ENCODE data around the gene HOXA7.

Gene HOXA7

GRCh38 chr7:27128776-27129728, 27.4 kb downstream of the HOXA7 start:
- peaks cover 3% of the 10 kb centered on the region for H3K4me1 Mint-ChIP-seq (ENCODE audit: low read depth)
- H3K27ac Mint-ChIP-seq = no peak overlapping the region
- H3K36me3 Mint-ChIP-seq (ENCODE audit: low read depth) = peaks cover 2% of the 10 kb centered on the region
- peaks cover 54% of the 10 kb centered on the region for H3K27me3 Mint-ChIP-seq (ENCODE audit: low read depth)
- peak overlapping the region; percentile 17 for H3K4me3 Mint-ChIP-seq
- no peaks in the 10 kb centered on the region for H3K9me3 Mint-ChIP-seq
- no peak for DNase-seq (ENCODE audit: low spot score)

- Mint-ChIP-seq H3K4me1 (ENCODE audit: low read depth) (no peaks in the 10 kb centered on the region), H3K4me3 (no peak overlapping the region), H3K36me3 (ENCODE audit: low read depth) (peaks cover 2% of the 10 kb centered on the region), H3K9me3 (no peaks in the 10 kb centered on the region), H3K27ac (no peak overlapping the region), H3K27me3 (ENCODE audit: low read depth) (peaks cover 44% of the 10 kb centered on the region)
- no peak for DNase-seq (ENCODE audit: low spot score)
Measured at GRCh38 chr7:27128034-27128433, 28.4 kb downstream of the HOXA7 start.

DNA sequence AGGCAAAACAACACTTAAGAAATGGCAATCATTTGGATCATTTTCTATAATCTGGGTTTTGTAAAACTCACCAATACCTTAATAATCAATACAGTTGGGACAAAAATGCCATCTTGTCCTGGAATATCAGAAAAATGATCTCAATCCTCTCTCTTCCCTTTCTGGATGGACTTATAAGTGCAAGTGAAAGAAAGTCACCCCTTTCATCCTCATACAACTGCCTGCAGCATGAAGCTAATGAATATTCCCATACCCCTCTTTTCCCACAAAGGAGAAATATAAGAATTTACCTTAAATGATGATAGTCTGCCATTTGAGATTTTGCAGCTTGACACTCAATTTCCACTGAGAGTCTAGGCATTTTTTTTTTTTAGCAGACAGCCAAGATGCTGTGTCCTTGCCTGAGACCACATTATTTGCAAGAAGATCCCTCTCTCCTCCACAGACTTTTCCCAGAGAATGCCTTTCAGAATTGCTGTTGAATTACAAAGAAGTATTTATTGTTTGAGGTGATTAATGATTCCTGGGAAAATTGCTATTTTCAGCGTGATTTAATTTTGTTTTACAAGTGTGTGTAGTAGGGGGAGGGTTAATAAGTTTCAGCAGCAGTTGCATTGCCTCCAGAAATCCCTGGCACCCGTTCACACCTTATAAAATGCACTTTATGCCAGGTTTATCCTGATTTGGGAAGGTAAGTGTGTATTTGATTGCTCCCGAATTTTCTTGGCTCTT, 29.7 kb downstream of the HOXA7 start:
- H3K4me3 Mint-ChIP-seq = no peak overlapping the region
- no peak overlapping the region for H3K27ac Mint-ChIP-seq
- peaks cover 37% of the 10 kb centered on the region for H3K27me3 Mint-ChIP-seq (ENCODE audit: low read depth)
- peaks cover 2% of the 10 kb centered on the region for H3K36me3 Mint-ChIP-seq (ENCODE audit: low read depth)
- no peaks in the 10 kb centered on the region for H3K9me3 Mint-ChIP-seq
- no peak for DNase-seq (ENCODE audit: low spot score)
- H3K4me1 Mint-ChIP-seq (ENCODE audit: low read depth) = no peaks in the 10 kb centered on the region

DNA sequence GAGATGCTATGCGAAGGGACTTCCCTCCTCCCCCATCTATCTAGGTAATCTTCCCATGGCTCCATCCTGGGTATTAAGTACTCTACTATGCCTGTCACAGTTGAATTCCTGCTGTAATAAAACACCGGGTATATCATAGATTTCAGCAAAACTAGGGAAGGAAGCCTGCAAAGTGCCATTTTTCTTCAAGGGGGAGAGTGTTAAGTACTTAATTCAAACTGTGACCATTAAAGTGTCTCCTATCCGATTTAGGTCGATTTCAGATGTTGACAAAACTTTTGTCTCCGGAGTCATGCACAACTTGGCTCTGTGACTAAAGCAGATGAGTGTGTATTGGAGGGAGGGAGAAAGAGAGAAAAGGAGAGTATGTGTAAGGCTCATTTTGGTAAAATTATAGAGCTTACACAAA, 30.5 kb downstream of the HOXA7 start:
- H3K9me3 Mint-ChIP-seq = no peaks in the 10 kb centered on the region
- no peaks in the 10 kb centered on the region for H3K36me3 Mint-ChIP-seq (ENCODE audit: low read depth)
- H3K27me3 Mint-ChIP-seq (ENCODE audit: low read depth) = peaks cover 33% of the 10 kb centered on the region
- H3K4me3 Mint-ChIP-seq = no peak overlapping the region
- no peak overlapping the region for H3K27ac Mint-ChIP-seq
- H3K4me1 Mint-ChIP-seq (ENCODE audit: low read depth) = no peaks in the 10 kb centered on the region
- DNase-seq (ENCODE audit: low spot score) = no peak

- Mint-ChIP-seq H3K9me3 (no peaks in the 10 kb centered on the region), H3K36me3 (ENCODE audit: low read depth) (no peaks in the 10 kb centered on the region), H3K27me3 (ENCODE audit: low read depth) (peaks cover 33% of the 10 kb centered on the region), H3K27ac (no peak overlapping the region), H3K4me3 (no peak overlapping the region), H3K4me1 (ENCODE audit: low read depth) (no peaks in the 10 kb centered on the region)
- DNase-seq (ENCODE audit: low spot score) = no peak
Measured at GRCh38 chr7:27124902-27125689, 31.4 kb downstream of the HOXA7 start.

GRCh38 chr7:27124096-27124901, 32.2 kb downstream of the HOXA7 start:
- Mint-ChIP-seq H3K4me1 (ENCODE audit: low read depth) (no peaks in the 10 kb centered on the region), H3K4me3 (no peak overlapping the region), H3K36me3 (ENCODE audit: low read depth) (no peaks in the 10 kb centered on the region), H3K27me3 (ENCODE audit: low read depth) (peaks cover 29% of the 10 kb centered on the region), H3K27ac (no peak overlapping the region), H3K9me3 (no peaks in the 10 kb centered on the region)
- DNase-seq (ENCODE audit: low spot score) = no peak

GRCh38 chr7:27123477-27124053, 32.9 kb downstream of the HOXA7 start:
- DNase-seq (ENCODE audit: low spot score) = no peak
- peaks cover 25% of the 10 kb centered on the region for H3K27me3 Mint-ChIP-seq (ENCODE audit: low read depth)
- H3K4me1 Mint-ChIP-seq (ENCODE audit: low read depth) = no peaks in the 10 kb centered on the region
- no peaks in the 10 kb centered on the region for H3K36me3 Mint-ChIP-seq (ENCODE audit: low read depth)
- no peak overlapping the region for H3K4me3 Mint-ChIP-seq
- no peak overlapping the region for H3K27ac Mint-ChIP-seq
- H3K9me3 Mint-ChIP-seq = no peaks in the 10 kb centered on the region

- H3K4me3 Mint-ChIP-seq = no peak overlapping the region
- H3K4me1 Mint-ChIP-seq (ENCODE audit: low read depth) = no peaks in the 10 kb centered on the region
- H3K27ac Mint-ChIP-seq = no peak overlapping the region
- DNase-seq (ENCODE audit: low spot score) = no peak
- no peaks in the 10 kb centered on the region for H3K9me3 Mint-ChIP-seq
- H3K36me3 Mint-ChIP-seq (ENCODE audit: low read depth) = no peaks in the 10 kb centered on the region
- H3K27me3 Mint-ChIP-seq (ENCODE audit: low read depth) = peaks cover 25% of the 10 kb centered on the region
Measured at GRCh38 chr7:27123007-27123476, 33.4 kb downstream of the HOXA7 start.

- no peak overlapping the region for H3K27ac Mint-ChIP-seq
- H3K9me3 Mint-ChIP-seq = no peaks in the 10 kb centered on the region
- DNase-seq (ENCODE audit: low spot score) = no peak
- no peaks in the 10 kb centered on the region for H3K4me1 Mint-ChIP-seq (ENCODE audit: low read depth)
- no peaks in the 10 kb centered on the region for H3K36me3 Mint-ChIP-seq (ENCODE audit: low read depth)
- peaks cover 20% of the 10 kb centered on the region for H3K27me3 Mint-ChIP-seq (ENCODE audit: low read depth)
- H3K4me3 Mint-ChIP-seq = no peak overlapping the region
Measured at GRCh38 chr7:27122077-27122910, 34.2 kb downstream of the HOXA7 start.

DNA sequence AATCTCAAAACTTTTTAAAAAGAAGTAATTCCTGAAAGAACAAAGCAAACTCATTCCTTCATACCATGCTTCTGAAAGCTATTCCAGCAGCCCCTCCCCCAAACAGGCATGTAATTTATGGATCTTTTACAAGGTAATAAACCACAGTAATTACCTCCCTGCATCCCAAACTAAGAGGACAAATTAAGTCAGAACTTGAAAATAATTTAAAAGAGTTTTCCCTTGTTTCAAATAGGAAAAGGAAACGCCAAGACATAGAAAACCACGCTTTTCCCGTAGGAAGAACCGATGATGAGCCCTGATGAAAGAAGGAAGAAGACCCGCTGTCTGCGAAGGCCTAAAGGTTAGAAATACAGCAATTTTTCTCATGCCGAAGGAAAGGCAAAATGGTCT, 34.8 kb downstream of the HOXA7 start:
- Mint-ChIP-seq H3K9me3 (no peaks in the 10 kb centered on the region), H3K4me1 (ENCODE audit: low read depth) (no peaks in the 10 kb centered on the region), H3K36me3 (ENCODE audit: low read depth) (no peaks in the 10 kb centered on the region), H3K27ac (no peak overlapping the region), H3K4me3 (no peak overlapping the region), H3K27me3 (ENCODE audit: low read depth) (peaks cover 13% of the 10 kb centered on the region)
- no peak for DNase-seq (ENCODE audit: low spot score)

- H3K9me3 Mint-ChIP-seq = no peaks in the 10 kb centered on the region
- no peak overlapping the region for H3K4me3 Mint-ChIP-seq
- no peak for DNase-seq (ENCODE audit: low spot score)
- no peaks in the 10 kb centered on the region for H3K36me3 Mint-ChIP-seq (ENCODE audit: low read depth)
- H3K4me1 Mint-ChIP-seq (ENCODE audit: low read depth) = no peaks in the 10 kb centered on the region
- H3K27ac Mint-ChIP-seq = no peak overlapping the region
- H3K27me3 Mint-ChIP-seq (ENCODE audit: low read depth) = no peaks in the 10 kb centered on the region
Measured at GRCh38 chr7:27119412-27119911, 37.0 kb downstream of the HOXA7 start.

DNA sequence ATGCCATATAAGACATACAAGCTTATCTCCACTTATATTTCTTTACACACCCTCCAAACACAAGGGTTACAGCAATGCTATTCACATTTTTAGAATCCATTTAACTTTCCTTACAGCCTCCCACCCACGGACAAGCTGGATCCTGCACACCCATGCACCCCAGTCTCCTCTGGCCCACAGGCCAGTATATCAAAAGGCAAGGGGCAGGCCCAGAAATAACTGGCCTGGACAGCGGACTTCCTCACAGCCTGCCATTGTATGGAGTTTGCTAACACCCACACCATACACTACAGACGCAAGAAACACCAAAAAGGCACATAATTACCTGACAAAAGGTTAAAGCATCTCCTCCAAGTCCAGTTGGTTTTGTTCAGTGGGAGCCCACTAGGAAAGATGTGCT, 37.9 kb downstream of the HOXA7 start:
- Mint-ChIP-seq H3K4me3 (no peak overlapping the region), H3K9me3 (no peaks in the 10 kb centered on the region), H3K4me1 (ENCODE audit: low read depth) (no peaks in the 10 kb centered on the region), H3K36me3 (ENCODE audit: low read depth) (no peaks in the 10 kb centered on the region), H3K27ac (no peak overlapping the region), H3K27me3 (ENCODE audit: low read depth) (no peaks in the 10 kb centered on the region)
- DNase-seq (ENCODE audit: low spot score) = no peak
